Uterus (tissue), 2 donors: ENCODE measurements around the gene FBLN5.

Source experiments
- CTCF ChIP-seq, 4 experiments: fragments of 200-600 bp in 2 of 4; fragments of 450-650 bp in 2 of 4; sonication (generic) in 2 of 4; IDR thresholded peaks; one replicate each; pipeline ENCODE4 v1.5.1; 2016 to 2019; ENCODE audit warnings: antibody characterized with exemption in 4 of 4, mild to moderate bottlenecking in 2 of 4, moderate library complexity in 1 of 4
- POLR2A ChIP-seq, 2 donors: fragments of 450-650 bp; IDR thresholded peaks; one replicate each; pipeline ENCODE4 v1.6.1; 2016; ENCODE audit warnings: antibody characterized with exemption in 2 of 2, mild to moderate bottlenecking in 1 of 2, moderate library complexity in 1 of 2

DNA sequence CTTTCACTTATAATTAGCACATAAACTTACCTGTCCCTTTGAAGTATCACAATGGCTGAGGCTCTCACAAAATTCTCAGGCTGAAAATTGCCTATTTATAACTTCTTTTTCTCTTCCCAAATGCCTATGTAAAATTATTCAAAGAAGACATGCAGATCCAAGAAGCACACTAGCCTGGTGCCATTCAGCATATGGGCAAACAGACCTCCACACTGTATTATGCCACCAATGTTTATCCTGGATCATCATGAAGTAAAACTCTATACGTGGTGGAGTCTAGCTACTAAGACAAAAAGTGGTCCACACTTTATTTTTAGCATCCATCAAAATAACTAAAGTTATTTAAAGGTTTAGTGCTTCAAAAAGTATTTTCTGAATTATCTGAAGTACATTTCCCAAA lies 95.9 kb downstream of the FBLN5 start:
- no peak for TF ChIP-seq CTCF (IDR thresholded peaks at IDR 0.05)
- no peak for TF ChIP-seq POLR2A (IDR thresholded peaks at IDR 0.05)
